T-helper 17 cell (primary cell): ENCODE results near the gene CXCL3. TPM values are rescaled to one million over a fixed set of nuclear protein-coding genes. Genes with fewer than 3 reads are reported as not detected.

Experiments used
- ATAC-seq: fragments of 150-1000 bp; cut with Tn5 transposase; 2 replicates; pipeline ENCODE4 v1.10.0; 2021; ENCODE audit warnings: mild to moderate bottlenecking, moderate library complexity
- DNase-seq, 3 donors: peaks; one replicate each; pipeline versions ENCODE4 v3.0.0 to v3.0.0-alpha.2; 2020 to 2021
- H3K9me3 ChIP-seq: one replicate; pipeline ENCODE4 v1.7.0; 2013; ENCODE audit warnings: low read length, mild to moderate bottlenecking; ENCODE audit not compliant: control insufficient read depth, poor library complexity, severe bottlenecking
- H3K27ac Mint-ChIP-seq: one replicate; pipeline ENCODE4 v1.8.0; 2022; ENCODE audit warnings: mild to moderate bottlenecking, moderate library complexity, mixed read lengths
- H3K27me3 Mint-ChIP-seq: one replicate; pipeline ENCODE4 v1.8.0; 2022; ENCODE audit warnings: mixed read lengths
- H3K36me3 Mint-ChIP-seq: one replicate; pipeline ENCODE4 v1.8.0; 2022; ENCODE audit warnings: low read depth, mixed read lengths
- H3K4me1 Mint-ChIP-seq: one replicate; pipeline ENCODE4 v1.8.0; 2022; ENCODE audit warnings: mild to moderate bottlenecking, mixed read lengths
- H3K4me3 Mint-ChIP-seq: one replicate; pipeline ENCODE4 v1.8.0; 2022; ENCODE audit warnings: mild to moderate bottlenecking, moderate library complexity, mixed read lengths
- total RNA-seq, 4 donors: library from RNA in 2 of 4; stranded (reverse) in 2 of 4; gene quantifications; one replicate each; pipeline ENCODE4 v1.2.3 and lab custom pipeline; 2022 to 2026

Gene CXCL3
- total RNA-seq, 2 donors from 2014 or later, result 1.3 to 1.5 TPM

GRCh38 chr4:73991742-73992000 lies 46.8 kb downstream of the CXCL3 start:
- no peaks in the 10 kb centered on the region for H3K4me1 Mint-ChIP-seq
- no peak for ATAC-seq
- no peak for DNase-seq
- H3K4me3 Mint-ChIP-seq, result no peak overlapping the region
- no peaks in the 10 kb centered on the region for H3K9me3 ChIP-seq
- no peaks in the 10 kb centered on the region for H3K36me3 Mint-ChIP-seq
- H3K27me3 Mint-ChIP-seq, result no peaks in the 10 kb centered on the region
- H3K27ac Mint-ChIP-seq, result no peak overlapping the region

GRCh38 chr4:73990988-73991741 lies 47.3 kb downstream of the CXCL3 start:
- Mint-ChIP-seq H3K36me3 (no peaks in the 10 kb centered on the region), H3K27ac (no peak overlapping the region), H3K4me3 (no peak overlapping the region), H3K27me3 (no peaks in the 10 kb centered on the region), H3K4me1 (no peaks in the 10 kb centered on the region)
- H3K9me3 ChIP-seq, result no peaks in the 10 kb centered on the region
- ATAC-seq (no peak), DNase-seq (no peak)

GRCh38 chr4:73989928-73990327 lies 48.6 kb downstream of the CXCL3 start:
- DNase-seq (no peak), ATAC-seq (no peak)
- Mint-ChIP-seq H3K36me3 (no peaks in the 10 kb centered on the region), H3K4me3 (no peak overlapping the region), H3K27me3 (no peaks in the 10 kb centered on the region), H3K27ac (no peak overlapping the region), H3K4me1 (no peaks in the 10 kb centered on the region)
- H3K9me3 ChIP-seq, result no peaks in the 10 kb centered on the region

- no peak overlapping the region for H3K27ac Mint-ChIP-seq
- H3K4me3 Mint-ChIP-seq, result no peak overlapping the region
- no peaks in the 10 kb centered on the region for H3K27me3 Mint-ChIP-seq
- H3K9me3 ChIP-seq, result no peaks in the 10 kb centered on the region
- H3K36me3 Mint-ChIP-seq, result no peaks in the 10 kb centered on the region
- ATAC-seq (no peak), DNase-seq (no peak)
- no peaks in the 10 kb centered on the region for H3K4me1 Mint-ChIP-seq
Observed at GRCh38 chr4:73989031-73989430, 49.5 kb downstream of the CXCL3 start.

GRCh38 chr4:73988061-73988460 lies 50.4 kb downstream of the CXCL3 start, which contains the start of gene PPBP:
Gene PPBP (minus strand): TSS chr4:73988190. CDS start chr4:73988103, 87 bp downstream.
- H3K4me1 Mint-ChIP-seq, result no peaks in the 10 kb centered on the region
- H3K27ac Mint-ChIP-seq, result no peak within 1 kb of the TSS
- no peaks in the 10 kb centered on the region for H3K9me3 ChIP-seq
- ATAC-seq (no peak), DNase-seq (no peak)
- no peak within 1 kb of the TSS for H3K4me3 Mint-ChIP-seq
- no peaks in the 10 kb centered on the region for H3K36me3 Mint-ChIP-seq
- no peaks in the 10 kb centered on the region for H3K27me3 Mint-ChIP-seq

Other genes with a start within 250 kb of the CXCL3 start
- gene CXCL6, start 202.0 kb downstream of the CXCL3 start, total RNA-seq, result not detected
- gene PF4V1, start 185.4 kb downstream of the CXCL3 start, total RNA-seq, result 10 to 100 TPM in 1 of 2 donors, not detected in 1; 67.9 TPM
- under 1 TPM in 1 of 2 donors, not detected in 1; 0.31 TPM for gene CXCL1, start 169.3 kb downstream of the CXCL3 start, total RNA-seq
- 100 to 1,000 TPM in 1 of 2 donors, 10 to 100 TPM in 1; 13.2 to 265 TPM for gene PF4, start 56.7 kb downstream of the CXCL3 start, total RNA-seq
- gene PPBP, start 50.5 kb downstream of the CXCL3 start, total RNA-seq, result 1,000 to 10,000 TPM in 1 of 2 donors, 10 to 100 TPM in 1; 58.0 to 1,001 TPM
- gene CXCL5, start 40.0 kb downstream of the CXCL3 start, total RNA-seq, result 10 to 100 TPM in 1 of 2 donors, under 1 TPM in 1; 0.25 to 18.5 TPM
- gene CXCL2, start 60.5 kb upstream of the CXCL3 start, total RNA-seq, result 1 to 10 TPM; 2.8 to 8.8 TPM
- gene MTHFD2L, start 119.4 kb upstream of the CXCL3 start, total RNA-seq, result 10 to 100 TPM in 1 of 2 donors, 1 to 10 TPM in 1; 6.2 to 14.5 TPM